ENCODE results near the gene UNC5B.

Gene UNC5B

DNA sequence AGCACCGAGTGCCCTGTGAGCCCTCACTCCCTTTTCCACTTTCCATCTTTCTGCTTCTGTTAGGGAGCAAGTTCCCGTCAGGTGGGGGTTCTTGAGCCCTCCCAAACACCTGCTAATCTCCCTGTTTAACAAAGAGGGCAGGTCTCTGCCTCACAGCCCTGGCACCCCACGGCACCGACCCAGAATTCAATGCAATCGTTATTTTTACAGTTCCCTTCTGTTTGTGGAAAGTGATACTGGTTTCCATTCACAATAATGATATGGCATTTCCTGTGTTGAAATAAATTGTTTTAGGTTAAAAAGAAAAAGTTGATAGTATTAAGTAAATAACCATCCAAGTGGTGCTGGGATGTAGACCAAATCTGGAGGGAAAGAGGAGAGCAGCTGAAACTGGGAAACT, 67.8 kb downstream of the UNC5B start:
- Histone ChIP-seq H3K27me3 (ENCODE audit: insufficient read depth, poor library complexity, severe bottlenecking) (no peaks in the 10 kb centered on the region), H3K4me3 (ENCODE audit: severe bottlenecking) (no peak overlapping the region), H3K36me3 (ENCODE audit: low read depth) (no peaks in the 10 kb centered on the region), H3K27ac (ENCODE audit: poor library complexity, severe bottlenecking) (no peak overlapping the region), H3K9me3 (ENCODE audit: severe bottlenecking) (no peaks in the 10 kb centered on the region), H3K4me1 (ENCODE audit: insufficient read depth, poor library complexity, severe bottlenecking) (no peaks in the 10 kb centered on the region)
- no peak for ATAC-seq (ENCODE audit: low read depth)
- TF ChIP-seq, protein P1, sequence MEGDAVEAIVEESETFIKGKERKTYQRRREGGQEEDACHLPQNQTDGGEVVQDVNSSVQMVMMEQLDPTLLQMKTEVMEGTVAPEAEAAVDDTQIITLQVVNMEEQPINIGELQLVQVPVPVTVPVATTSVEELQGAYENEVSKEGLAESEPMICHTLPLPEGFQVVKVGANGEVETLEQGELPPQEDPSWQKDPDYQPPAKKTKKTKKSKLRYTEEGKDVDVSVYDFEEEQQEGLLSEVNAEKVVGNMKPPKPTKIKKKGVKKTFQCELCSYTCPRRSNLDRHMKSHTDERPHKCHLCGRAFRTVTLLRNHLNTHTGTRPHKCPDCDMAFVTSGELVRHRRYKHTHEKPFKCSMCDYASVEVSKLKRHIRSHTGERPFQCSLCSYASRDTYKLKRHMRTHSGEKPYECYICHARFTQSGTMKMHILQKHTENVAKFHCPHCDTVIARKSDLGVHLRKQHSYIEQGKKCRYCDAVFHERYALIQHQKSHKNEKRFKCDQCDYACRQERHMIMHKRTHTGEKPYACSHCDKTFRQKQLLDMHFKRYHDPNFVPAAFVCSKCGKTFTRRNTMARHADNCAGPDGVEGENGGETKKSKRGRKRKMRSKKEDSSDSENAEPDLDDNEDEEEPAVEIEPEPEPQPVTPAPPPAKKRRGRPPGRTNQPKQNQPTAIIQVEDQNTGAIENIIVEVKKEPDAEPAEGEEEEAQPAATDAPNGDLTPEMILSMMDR (IDR thresholded peaks at IDR 0.05; ENCODE audit: poor library complexity, severe bottlenecking), result no peak
- no peak for DNase-seq (ENCODE audit: low spot score)

DNA sequence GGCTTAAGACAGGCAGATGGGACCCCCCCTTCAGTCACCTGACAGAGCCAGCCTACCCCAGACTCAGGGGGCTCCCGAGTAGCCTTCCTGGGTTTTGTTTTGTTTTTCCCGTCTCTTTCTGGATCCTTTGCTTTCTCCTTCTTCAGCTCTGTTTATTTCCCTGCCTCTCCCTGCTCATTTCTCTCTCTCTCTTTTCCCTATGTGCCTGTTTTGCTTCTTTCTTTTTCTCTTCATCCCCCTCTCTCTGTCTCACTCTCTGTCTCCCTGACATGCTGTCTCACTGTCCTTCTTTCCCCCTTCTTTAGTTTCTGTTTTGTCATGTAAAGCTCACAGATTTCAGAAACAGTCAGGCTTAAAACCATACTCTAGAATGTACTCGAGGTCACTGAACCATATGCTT, 68.5 kb downstream of the UNC5B start:
- H3K4me3 ChIP-seq (ENCODE audit: severe bottlenecking), result no peak overlapping the region
- ATAC-seq (ENCODE audit: low read depth) (no peak), DNase-seq (ENCODE audit: low spot score) (no peak)
- no peaks in the 10 kb centered on the region for H3K4me1 ChIP-seq (ENCODE audit: insufficient read depth, poor library complexity, severe bottlenecking)
- H3K27me3 ChIP-seq (ENCODE audit: insufficient read depth, poor library complexity, severe bottlenecking), result no peaks in the 10 kb centered on the region
- no peak overlapping the region for H3K27ac ChIP-seq (ENCODE audit: poor library complexity, severe bottlenecking)
- H3K36me3 ChIP-seq (ENCODE audit: low read depth), result no peaks in the 10 kb centered on the region
- H3K9me3 ChIP-seq (ENCODE audit: severe bottlenecking), result no peaks in the 10 kb centered on the region
- TF ChIP-seq, protein P1 (IDR thresholded peaks at IDR 0.05; ENCODE audit: poor library complexity, severe bottlenecking), result no peak

DNA sequence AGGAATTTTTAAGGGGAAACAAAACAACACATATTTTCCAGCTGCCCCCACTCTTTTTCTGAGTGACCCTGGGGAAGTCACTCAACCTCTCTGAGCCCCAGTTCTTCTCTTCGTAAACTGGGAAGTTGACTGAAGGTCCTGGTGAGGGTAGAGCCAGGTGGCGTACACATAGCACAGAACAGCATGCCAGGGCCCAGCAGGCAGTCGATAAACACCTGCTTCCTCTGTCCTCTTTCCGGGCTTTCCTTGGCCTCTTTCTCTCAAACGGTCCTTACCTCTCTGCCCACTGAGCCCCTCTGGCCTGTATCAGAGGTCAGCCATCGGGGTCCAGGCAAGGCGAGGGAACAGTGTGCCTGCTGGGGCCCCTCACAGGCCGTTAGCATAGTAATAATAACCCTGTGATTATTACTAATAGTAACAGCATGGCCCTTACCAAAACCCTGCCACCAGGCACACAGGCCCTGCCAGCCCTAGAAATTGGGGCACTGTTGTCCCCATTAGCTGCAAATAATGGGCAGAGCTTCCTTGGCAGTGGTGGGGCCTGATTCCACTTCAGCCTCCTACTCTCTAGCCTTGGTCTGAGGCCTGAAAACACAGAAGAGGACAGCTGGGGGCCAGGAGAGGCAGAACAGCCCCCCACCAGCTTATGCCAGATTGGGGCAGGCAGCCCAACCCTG, 69.4 kb downstream of the UNC5B start:
- Histone ChIP-seq H3K4me3 (ENCODE audit: severe bottlenecking) (no peak overlapping the region), H3K27me3 (ENCODE audit: insufficient read depth, poor library complexity, severe bottlenecking) (no peaks in the 10 kb centered on the region), H3K27ac (ENCODE audit: poor library complexity, severe bottlenecking) (no peak overlapping the region), H3K4me1 (ENCODE audit: insufficient read depth, poor library complexity, severe bottlenecking) (no peaks in the 10 kb centered on the region), H3K9me3 (ENCODE audit: severe bottlenecking) (no peaks in the 10 kb centered on the region), H3K36me3 (ENCODE audit: low read depth) (no peaks in the 10 kb centered on the region)
- no peak for ATAC-seq (ENCODE audit: low read depth)
- TF ChIP-seq, protein P1 (IDR thresholded peaks at IDR 0.05; ENCODE audit: poor library complexity, severe bottlenecking), result no peak
- DNase-seq (ENCODE audit: low spot score), result no peak

DNA sequence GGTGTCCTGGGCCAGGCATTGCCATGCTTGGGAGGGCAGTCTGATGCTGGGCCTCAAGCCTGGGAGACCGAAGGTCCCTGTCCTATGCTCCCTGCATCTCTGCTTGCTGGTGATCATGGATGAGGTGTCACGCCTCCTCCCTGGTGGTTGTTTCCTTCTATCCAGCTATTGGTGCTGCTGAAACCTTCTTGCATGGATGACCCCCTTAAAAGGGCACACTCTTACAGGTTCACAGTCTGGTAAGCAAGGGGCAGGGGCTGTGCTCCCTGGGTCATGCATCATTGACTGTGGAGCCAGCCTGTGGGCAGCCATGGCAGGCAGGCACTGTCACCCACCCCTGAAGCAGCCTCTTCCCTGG, 69.9 kb downstream of the UNC5B start:
- Histone ChIP-seq H3K36me3 (ENCODE audit: low read depth) (no peaks in the 10 kb centered on the region), H3K4me3 (ENCODE audit: severe bottlenecking) (no peak overlapping the region), H3K27ac (ENCODE audit: poor library complexity, severe bottlenecking) (no peak overlapping the region), H3K4me1 (ENCODE audit: insufficient read depth, poor library complexity, severe bottlenecking) (no peaks in the 10 kb centered on the region), H3K9me3 (ENCODE audit: severe bottlenecking) (no peaks in the 10 kb centered on the region), H3K27me3 (ENCODE audit: insufficient read depth, poor library complexity, severe bottlenecking) (no peaks in the 10 kb centered on the region)
- ATAC-seq (ENCODE audit: low read depth) (no peak), DNase-seq (ENCODE audit: low spot score) (no peak)
- TF ChIP-seq, protein P1 (IDR thresholded peaks at IDR 0.05; ENCODE audit: poor library complexity, severe bottlenecking), result no peak

DNA sequence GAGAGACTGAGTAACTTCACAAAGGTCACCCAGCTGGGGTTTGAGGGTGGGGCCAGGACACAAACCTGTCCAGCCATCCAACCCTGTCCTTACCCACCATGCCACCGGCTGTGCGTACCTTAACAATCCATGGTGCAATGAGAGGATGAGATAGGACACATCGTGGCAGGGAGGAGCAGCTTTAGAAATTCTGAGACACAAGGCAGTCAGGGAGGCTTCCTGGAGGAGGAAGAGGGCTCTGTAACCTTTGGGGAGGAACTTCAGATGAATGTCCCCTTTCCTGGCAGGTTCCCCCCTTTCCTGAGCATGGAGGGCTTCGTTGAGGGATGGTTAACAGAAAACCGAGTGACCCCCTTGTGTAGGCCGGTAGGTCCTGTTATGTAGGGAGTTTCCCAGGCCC, 71.0 kb downstream of the UNC5B start:
- Histone ChIP-seq H3K27ac (ENCODE audit: poor library complexity, severe bottlenecking) (no peak overlapping the region), H3K27me3 (ENCODE audit: insufficient read depth, poor library complexity, severe bottlenecking) (no peaks in the 10 kb centered on the region), H3K9me3 (ENCODE audit: severe bottlenecking) (no peaks in the 10 kb centered on the region), H3K4me3 (ENCODE audit: severe bottlenecking) (no peak overlapping the region), H3K4me1 (ENCODE audit: insufficient read depth, poor library complexity, severe bottlenecking) (no peaks in the 10 kb centered on the region), H3K36me3 (ENCODE audit: low read depth) (no peaks in the 10 kb centered on the region)
- DNase-seq (ENCODE audit: low spot score) (no peak), ATAC-seq (ENCODE audit: low read depth) (no peak)
- TF ChIP-seq, protein P1 (IDR thresholded peaks at IDR 0.05; ENCODE audit: poor library complexity, severe bottlenecking), result no peak

Measured in RWPE2 (cell line).